Smooth muscle cell (in vitro differentiated cells): Measurements from ENCODE around the gene TBCC. TPM values are rescaled to one million over a fixed set of nuclear protein-coding genes. Genes with fewer than 3 reads are reported as not detected.
A peak's percentile ranks its signal among the peaks of the same experiment; 100 is the strongest.

Experiments used
- DNase-seq: peaks from one replicate; lab custom pipeline; 2025; ENCODE audit not compliant: unreplicated experiment; lab: John Stamatoyannopoulos, UW
- H2AFZ ChIP-seq: fragments of 200-600 bp; sonication (generic); 2 replicates; pipeline ENCODE4 v1.6.0; 2016; ENCODE audit warnings: antibody characterized with exemption, low read depth, mild to moderate bottlenecking
- H3F3A ChIP-seq: fragments of 200-600 bp; sonication (generic); 2 replicates; pipeline ENCODE4 v1.6.0; 2017; ENCODE audit warnings: antibody characterized with exemption, low read depth
- H3K27ac ChIP-seq: fragments of 200-600 bp; sonication (generic); 2 replicates; pipeline ENCODE4 v1.5.1; 2016; ENCODE audit warnings: low read depth, mild to moderate bottlenecking
- H3K27me3 ChIP-seq: fragments of 200-600 bp; sonication (generic); 2 replicates; pipeline ENCODE4 v1.6.1; 2016; ENCODE audit warnings: low read depth, mild to moderate bottlenecking
- H3K36me3 ChIP-seq: fragments of 200-600 bp; sonication (generic); 2 replicates; pipeline ENCODE4 v1.5.1; 2016; ENCODE audit warnings: low read depth
- H3K4me1 ChIP-seq: fragments of 200-600 bp; sonication (generic); 2 replicates; pipeline ENCODE4 v1.5.1; 2016; ENCODE audit warnings: low read depth
- H3K4me2 ChIP-seq: fragments of 200-600 bp; sonication (generic); 2 replicates; pipeline ENCODE4 v1.6.0; 2016; ENCODE audit warnings: mild to moderate bottlenecking
- H3K4me3 ChIP-seq: fragments of 200-600 bp; sonication (generic); 2 replicates; pipeline ENCODE4 v1.5.1; 2016; ENCODE audit warnings: mild to moderate bottlenecking
- H3K79me2 ChIP-seq: fragments of 200-600 bp; sonication (generic); 2 replicates; pipeline ENCODE4 v1.6.0; 2016; ENCODE audit warnings: low read depth, mild to moderate bottlenecking
- H3K9ac ChIP-seq: fragments of 200-600 bp; sonication (generic); 2 replicates; pipeline ENCODE4 v1.6.0; 2016; ENCODE audit warnings: low read depth
- H3K9me3 ChIP-seq: fragments of 200-600 bp; sonication (generic); replicated peaks from 2 replicates; pipeline ENCODE4 v1.5.1; 2016; ENCODE audit warnings: low read depth
- H4K20me1 ChIP-seq: fragments of 200-600 bp; sonication (generic); 2 replicates; pipeline ENCODE4 v1.6.0; 2016; ENCODE audit warnings: low read depth
- WGBS: methylation state at CpG from one replicate; pipeline ENCODE4 v1.1.7; 2016; ENCODE audit warnings: low lambda C conversion rate; 5-methylcytosine and 5-hydroxymethylcytosine counted together
- polyA plus RNA-seq: library from polyadenylated mRNA; unstranded; fragments of >200 nt; fragmentation: Nextera tagmentation; extraction: Ambion mirVana; gene quantifications from 2 replicates; pipeline ENCODE4 v1.2.1, GENCODE V29; 2016
- total RNA-seq: library from RNA; depleted of rRNA; stranded (reverse); fragments of >200 nt; gene quantifications from 2 replicates; pipeline ENCODE4 v1.2.3, GENCODE V29; 2014
- TF ChIP-seq, protein P1 (sequence below): fragments of 200-600 bp; sonication (generic); IDR thresholded peaks from 2 replicates; pipeline ENCODE4 v1.5.1; 2017; ENCODE audit warnings: borderline replicate concordance, mild to moderate bottlenecking, antibody characterized with exemption; ENCODE audit not compliant: insufficient read depth, poor library complexity, severe bottlenecking

The TBCC gene
- total and polyA plus RNA-seq, 2 experiments from 2014 or later: 30.1 to 31.8 TPM

DNA sequence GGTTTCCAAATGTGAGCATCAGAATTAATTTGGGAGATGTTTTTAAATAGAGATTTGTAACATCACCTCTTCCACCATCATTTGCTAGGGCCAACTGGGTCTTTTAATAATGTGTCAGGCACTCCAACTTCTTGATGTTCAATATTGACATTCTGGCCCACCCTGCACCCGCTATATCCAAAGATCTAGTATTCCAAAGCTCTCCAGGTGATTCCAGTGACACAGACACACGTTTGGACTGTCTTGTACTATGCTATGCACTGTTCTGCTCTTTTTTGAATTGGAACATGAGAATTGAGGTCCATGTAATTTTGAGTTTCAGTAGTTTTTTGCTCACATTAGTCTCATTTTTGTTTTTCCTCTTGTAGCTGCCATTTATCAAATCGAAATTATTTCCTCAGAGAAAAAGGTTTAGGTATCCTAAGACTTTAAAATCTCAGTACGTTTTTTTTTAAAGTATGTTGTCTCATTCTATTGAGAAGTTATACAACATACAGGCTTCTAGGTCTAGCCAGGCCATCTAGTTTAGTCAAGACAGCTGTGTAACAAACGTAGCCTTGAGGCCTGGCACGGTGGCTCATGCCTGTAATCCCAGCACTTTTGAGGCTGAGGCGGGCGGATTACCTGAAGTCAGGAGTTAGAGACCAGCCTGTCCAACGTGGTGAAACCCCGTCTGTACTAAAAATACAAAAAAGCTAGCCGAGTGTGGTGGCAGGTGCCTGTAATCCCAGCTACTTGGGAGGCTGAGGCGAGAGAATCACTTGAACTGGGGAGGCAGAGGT lies 39.0 kb upstream of the TBCC start:
- Histone ChIP-seq H3K36me3 (no peaks in the 10 kb centered on the region), H3K27me3 (no peaks in the 10 kb centered on the region), H3K79me2 (peaks cover 53% of the 10 kb centered on the region), H3K9me3 (no peaks in the 10 kb centered on the region), H3K4me3 (peak overlapping the region; percentile 74), H3F3A (peaks cover 4% of the 10 kb centered on the region), H3K27ac (peak overlapping the region; percentile 17), H2AFZ (no peak overlapping the region), H4K20me1 (peaks cover 4% of the 10 kb centered on the region), H3K4me2 (peak overlapping the region; percentile 92), H3K9ac (peak overlapping the region; percentile 98), H3K4me1 (peaks cover 15% of the 10 kb centered on the region)
- DNase-seq: no peak
- TF ChIP-seq, protein P1, sequence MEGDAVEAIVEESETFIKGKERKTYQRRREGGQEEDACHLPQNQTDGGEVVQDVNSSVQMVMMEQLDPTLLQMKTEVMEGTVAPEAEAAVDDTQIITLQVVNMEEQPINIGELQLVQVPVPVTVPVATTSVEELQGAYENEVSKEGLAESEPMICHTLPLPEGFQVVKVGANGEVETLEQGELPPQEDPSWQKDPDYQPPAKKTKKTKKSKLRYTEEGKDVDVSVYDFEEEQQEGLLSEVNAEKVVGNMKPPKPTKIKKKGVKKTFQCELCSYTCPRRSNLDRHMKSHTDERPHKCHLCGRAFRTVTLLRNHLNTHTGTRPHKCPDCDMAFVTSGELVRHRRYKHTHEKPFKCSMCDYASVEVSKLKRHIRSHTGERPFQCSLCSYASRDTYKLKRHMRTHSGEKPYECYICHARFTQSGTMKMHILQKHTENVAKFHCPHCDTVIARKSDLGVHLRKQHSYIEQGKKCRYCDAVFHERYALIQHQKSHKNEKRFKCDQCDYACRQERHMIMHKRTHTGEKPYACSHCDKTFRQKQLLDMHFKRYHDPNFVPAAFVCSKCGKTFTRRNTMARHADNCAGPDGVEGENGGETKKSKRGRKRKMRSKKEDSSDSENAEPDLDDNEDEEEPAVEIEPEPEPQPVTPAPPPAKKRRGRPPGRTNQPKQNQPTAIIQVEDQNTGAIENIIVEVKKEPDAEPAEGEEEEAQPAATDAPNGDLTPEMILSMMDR: no peak
- WGBS: 83% methylated on average over 12 of the region's 12 CpGs

DNA sequence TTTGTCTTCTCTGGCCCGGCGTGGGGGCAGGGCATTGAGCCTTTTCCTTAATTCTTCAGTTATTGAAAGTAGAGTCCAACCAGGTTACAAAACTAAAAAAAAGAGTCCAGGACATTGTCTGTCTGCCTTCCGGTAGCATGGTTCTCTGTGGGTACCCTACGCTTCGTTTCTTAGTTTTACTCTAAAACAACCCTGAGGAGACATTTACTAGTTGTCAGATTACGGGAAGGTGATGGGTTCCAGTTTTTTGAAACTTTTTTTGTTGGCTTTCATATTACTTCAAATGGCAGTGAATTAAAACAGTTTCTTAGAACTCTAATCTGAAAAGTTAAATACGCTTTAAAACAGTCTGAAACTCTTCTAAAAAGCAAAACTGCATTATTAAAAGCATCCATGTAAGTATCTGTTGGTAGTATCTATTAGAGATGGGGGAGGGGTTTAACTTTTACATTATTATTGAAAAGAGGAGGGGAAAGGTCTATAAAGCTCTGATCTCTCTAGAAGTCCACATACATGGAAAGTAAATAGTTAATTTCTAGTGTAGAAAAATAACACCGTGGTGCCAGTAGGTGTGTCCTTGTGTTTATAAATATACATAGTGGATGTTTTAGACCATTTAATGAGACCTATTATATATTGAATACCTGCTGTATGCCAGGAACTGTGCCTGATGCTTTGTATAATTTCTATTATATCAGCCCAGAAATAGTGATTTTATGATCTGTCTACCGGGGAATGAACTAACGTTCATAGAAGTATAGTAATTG lies 38.2 kb upstream of the TBCC start:
- Histone ChIP-seq H3K79me2 (peaks cover 45% of the 10 kb centered on the region), H3K27ac (peak overlapping the region; percentile 99), H4K20me1 (no peaks in the 10 kb centered on the region), H3K4me2 (peak overlapping the region; percentile 92), H3K4me1 (peaks cover 11% of the 10 kb centered on the region), H2AFZ (peak overlapping the region; percentile 65), H3K9me3 (no peaks in the 10 kb centered on the region), H3K9ac (peak overlapping the region; percentile 98), H3F3A (peaks cover 4% of the 10 kb centered on the region), H3K36me3 (no peaks in the 10 kb centered on the region), H3K4me3 (peak overlapping the region; percentile 74), H3K27me3 (no peaks in the 10 kb centered on the region)
- TF ChIP-seq, protein P1: no peak
- DNase-seq: no peak
- WGBS: 13% methylated on average over 10 of the region's 10 CpGs

DNA sequence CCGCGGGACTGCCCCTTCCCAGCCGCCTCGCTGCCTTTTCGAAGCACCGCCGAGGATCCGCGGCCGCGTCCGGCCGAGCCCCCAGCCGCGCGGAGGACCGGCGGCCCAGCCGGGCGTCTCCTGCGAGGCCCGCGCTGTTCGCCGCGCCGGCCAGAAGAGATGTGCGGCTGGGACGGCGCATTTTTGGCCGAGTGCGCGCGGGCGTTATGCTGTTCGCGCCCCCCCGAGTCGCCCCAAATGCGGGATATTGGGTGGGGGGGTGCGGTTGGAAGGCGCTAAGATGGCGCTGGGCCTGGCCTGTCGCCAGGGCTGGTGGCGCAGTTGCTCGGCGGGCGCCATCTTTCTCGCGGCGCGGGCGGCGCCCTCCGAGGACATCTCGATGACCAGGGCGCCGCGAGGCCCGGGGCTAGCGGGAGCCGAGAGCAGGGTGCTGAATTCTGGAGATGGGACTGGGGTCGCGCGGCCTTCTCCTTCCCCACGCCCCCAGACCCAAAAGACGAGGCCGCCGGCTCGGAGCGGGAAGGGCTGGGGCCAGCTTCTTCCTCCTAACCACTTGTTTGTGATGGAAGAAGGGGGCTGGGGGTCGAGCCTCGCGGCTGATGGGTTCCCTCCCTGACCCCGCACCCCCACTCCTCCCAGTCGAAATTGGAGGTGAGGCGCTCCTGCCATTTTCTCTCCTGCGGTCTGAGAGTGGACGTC lies 37.4 kb upstream of the TBCC start:
- Histone ChIP-seq H3K9me3 (no peaks in the 10 kb centered on the region), H3F3A (peaks cover 4% of the 10 kb centered on the region), H3K27ac (peak overlapping the region; percentile 99), H2AFZ (peak overlapping the region; percentile 65), H3K4me2 (peak overlapping the region; percentile 92), H3K79me2 (peaks cover 43% of the 10 kb centered on the region), H3K36me3 (no peaks in the 10 kb centered on the region), H3K9ac (peak overlapping the region; percentile 98), H3K4me3 (peak overlapping the region; percentile 74), H3K4me1 (peaks cover 11% of the 10 kb centered on the region), H3K27me3 (no peaks in the 10 kb centered on the region), H4K20me1 (no peaks in the 10 kb centered on the region)
- peak; percentile 50 for DNase-seq
- TF ChIP-seq, protein P1: no peak
- WGBS: under 1% methylated on average over 51 of the region's 79 CpGs
